Measurements from ENCODE around the gene GPR37L1.
"Not testable (repeated sequence)": the region's sequence is repeated elsewhere in the genome, so short reads cannot be mapped to it uniquely, and the experiment has no call there.

The GPR37L1 gene

GRCh38 chr1:202129453-202130296, 7.0 kb downstream of the GPR37L1 start:
- no peak for FAIRE-seq
- TF ChIP-seq POLR2A (IDR thresholded peaks at IDR 0.05; ENCODE audit: low read depth, low read length), result no peak
- no peak for TF ChIP-seq TAF1 (IDR thresholded peaks at IDR 0.05; ENCODE audit: borderline replicate concordance, low read depth, low read length)
- DNase-seq (ENCODE audit: insufficient read length), result no peak

DNA sequence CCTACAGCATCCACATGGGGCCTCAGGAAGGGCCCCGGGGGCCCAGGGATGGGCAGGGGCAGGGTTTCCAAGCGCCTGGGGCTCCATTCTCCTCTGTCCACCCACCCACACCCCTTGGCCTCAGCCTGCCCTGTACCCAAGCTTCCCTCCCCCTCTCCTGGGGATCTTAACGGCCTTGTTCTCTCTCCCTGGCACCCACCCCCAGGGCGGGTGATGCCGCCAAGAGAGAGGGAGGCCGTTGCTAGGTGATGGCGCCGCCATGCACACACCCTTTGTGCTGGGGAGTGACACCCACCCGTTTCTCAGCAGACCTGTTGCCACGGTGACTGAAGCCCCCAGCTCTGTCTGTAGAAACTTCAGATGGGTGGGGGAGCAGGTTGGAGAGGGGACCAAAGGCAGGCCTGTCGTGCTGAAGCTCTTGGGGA, 7.6 kb downstream of the GPR37L1 start:
- DNase-seq (ENCODE audit: insufficient read length), result no peak
- FAIRE-seq, result no peak
- TF ChIP-seq POLR2A (IDR thresholded peaks at IDR 0.05; ENCODE audit: low read depth, low read length), result no peak
- no peak for TF ChIP-seq TAF1 (IDR thresholded peaks at IDR 0.05; ENCODE audit: borderline replicate concordance, low read depth, low read length)
- TF ChIP-seq POLR2AphosphoS5 (IDR thresholded peaks at IDR 0.05; ENCODE audit: low read depth, low read length), result no peak

DNA sequence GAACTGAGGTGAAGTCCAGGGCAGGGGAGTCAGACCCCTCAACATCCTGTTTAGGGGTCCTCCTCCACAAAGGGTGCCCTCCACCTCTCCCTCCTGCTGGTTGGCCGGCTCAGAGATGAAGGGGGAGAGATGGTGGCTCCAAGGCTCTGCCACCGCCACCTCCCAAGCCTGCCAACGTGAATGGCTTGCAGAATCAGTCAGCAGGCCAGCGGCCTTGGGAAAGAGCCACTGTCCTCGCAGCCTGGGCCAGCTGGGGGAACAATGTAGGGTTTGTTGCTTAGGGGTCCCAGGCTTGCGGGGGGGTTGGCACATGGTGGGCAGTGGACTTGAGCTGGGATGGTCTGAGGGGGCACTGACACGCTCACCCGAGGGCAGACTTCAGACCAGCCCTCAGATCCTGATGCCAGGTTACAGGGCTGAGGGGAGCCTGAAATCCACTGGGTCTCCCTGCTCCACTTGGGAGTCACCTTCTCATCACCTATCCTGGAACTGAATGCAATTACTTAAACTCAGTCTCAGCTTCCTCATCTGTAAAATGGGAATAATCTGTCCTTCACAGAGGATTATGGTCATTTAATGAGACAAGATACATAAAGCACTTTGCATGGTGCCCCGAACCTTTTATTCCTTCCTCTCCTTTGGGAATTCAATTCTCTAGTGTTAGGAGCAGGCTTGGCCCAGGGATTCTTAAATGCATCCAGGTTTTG, 8.3 kb downstream of the GPR37L1 start:
- no peak for DNase-seq (ENCODE audit: insufficient read length)
- TF ChIP-seq TAF1 (IDR thresholded peaks at IDR 0.05; ENCODE audit: borderline replicate concordance, low read depth, low read length) (no peak), POLR2A (IDR thresholded peaks at IDR 0.05; ENCODE audit: low read depth, low read length) (no peak), POLR2AphosphoS5 (IDR thresholded peaks at IDR 0.05; ENCODE audit: low read depth, low read length) (no peak)
- FAIRE-seq, result no peak

- no peak; the same call in 1 of the 2 replicates for TF ChIP-seq POLR2A (IDR thresholded peaks at IDR 0.05; ENCODE audit: low read depth, low read length)
- TF ChIP-seq TAF1 (IDR thresholded peaks at IDR 0.05; ENCODE audit: borderline replicate concordance, low read depth, low read length), result no peak
- no peak; the same call in 1 of the 2 replicates for TF ChIP-seq POLR2AphosphoS5 (IDR thresholded peaks at IDR 0.05; ENCODE audit: low read depth, low read length)
- DNase-seq (ENCODE audit: insufficient read length) (no peak), FAIRE-seq (no peak)
Measured at GRCh38 chr1:202131956-202132821, 9.5 kb downstream of the GPR37L1 start.

GRCh38 chr1:202133001-202133400, 10.3 kb downstream of the GPR37L1 start:
- DNase-seq (ENCODE audit: insufficient read length) (no peak), FAIRE-seq (no peak)
- TF ChIP-seq POLR2A (IDR thresholded peaks at IDR 0.05; ENCODE audit: low read depth, low read length) (no peak), TAF1 (IDR thresholded peaks at IDR 0.05; ENCODE audit: borderline replicate concordance, low read depth, low read length) (no peak), POLR2AphosphoS5 (IDR thresholded peaks at IDR 0.05; ENCODE audit: low read depth, low read length) (no peak)

DNA sequence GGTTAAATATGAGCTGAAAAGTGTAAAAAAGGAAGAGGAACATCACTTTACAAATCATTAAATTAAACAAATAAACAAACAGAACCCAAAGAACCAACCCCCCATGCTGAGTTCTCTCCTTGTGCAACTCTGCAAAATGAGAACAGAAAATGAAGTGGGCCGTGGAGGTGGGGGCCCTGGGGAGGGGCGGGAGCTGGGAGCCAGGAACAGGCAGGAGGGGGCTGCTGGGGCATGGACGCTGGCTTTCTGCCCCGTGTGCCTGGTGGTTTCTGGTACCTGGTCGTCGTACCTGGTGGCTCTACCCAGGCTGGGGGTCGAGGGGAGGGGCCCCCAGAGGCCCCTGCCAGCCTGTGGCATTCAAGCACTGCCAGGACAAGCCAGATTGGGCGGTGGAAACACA, 10.8 kb downstream of the GPR37L1 start:
- FAIRE-seq (no peak), DNase-seq (ENCODE audit: insufficient read length) (no peak)
- TF ChIP-seq TAF1 (IDR thresholded peaks at IDR 0.05; ENCODE audit: borderline replicate concordance, low read depth, low read length), result no peak
- no peak for TF ChIP-seq POLR2A (IDR thresholded peaks at IDR 0.05; ENCODE audit: low read depth, low read length)
- TF ChIP-seq POLR2AphosphoS5 (IDR thresholded peaks at IDR 0.05; ENCODE audit: low read depth, low read length), result no peak

- DNase-seq (ENCODE audit: insufficient read length) (no peak), FAIRE-seq (no peak)
- no peak for TF ChIP-seq TAF1 (IDR thresholded peaks at IDR 0.05; ENCODE audit: borderline replicate concordance, low read depth, low read length)
- no peak for TF ChIP-seq POLR2A (IDR thresholded peaks at IDR 0.05; ENCODE audit: low read depth, low read length)
- TF ChIP-seq POLR2AphosphoS5 (IDR thresholded peaks at IDR 0.05; ENCODE audit: low read depth, low read length), result no peak
Measured at GRCh38 chr1:202133989-202134388, 11.3 kb downstream of the GPR37L1 start.

GRCh38 chr1:202134645-202135172, 12.0 kb downstream of the GPR37L1 start:
- FAIRE-seq (no peak), DNase-seq (ENCODE audit: insufficient read length) (no peak)
- TF ChIP-seq POLR2A (IDR thresholded peaks at IDR 0.05; ENCODE audit: low read depth, low read length), result no peak
- TF ChIP-seq TAF1 (IDR thresholded peaks at IDR 0.05; ENCODE audit: borderline replicate concordance, low read depth, low read length), result no peak
- no peak for TF ChIP-seq POLR2AphosphoS5 (IDR thresholded peaks at IDR 0.05; ENCODE audit: low read depth, low read length)

DNA sequence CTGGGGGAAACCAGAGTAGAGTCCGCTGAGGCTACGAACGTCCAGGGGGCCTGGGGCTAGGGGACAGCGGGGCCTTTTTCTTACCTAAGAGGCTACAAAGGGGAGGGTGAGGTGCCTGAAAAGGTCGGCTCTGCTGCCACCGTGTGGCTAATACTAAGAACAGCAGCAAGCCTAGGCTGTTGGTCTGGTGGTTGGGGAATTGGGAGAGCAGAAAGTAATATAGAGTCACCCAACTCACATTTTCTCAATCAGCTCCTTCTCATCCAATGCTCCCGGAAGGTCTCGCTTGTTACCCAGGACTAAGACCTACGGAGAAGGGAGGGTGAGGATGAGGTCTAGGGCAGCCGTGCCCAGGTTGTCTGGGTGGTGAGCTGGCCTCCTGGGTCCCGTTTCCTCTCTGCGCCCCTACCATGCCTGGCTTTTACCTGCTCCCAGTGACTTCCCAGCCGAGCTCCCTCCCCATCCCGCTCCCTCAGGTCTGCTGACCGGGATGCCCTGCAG, 12.6 kb downstream of the GPR37L1 start:
- peak; percentile 92 for DNase-seq (ENCODE audit: insufficient read length)
- TF ChIP-seq POLR2AphosphoS5 (IDR thresholded peaks at IDR 0.05; ENCODE audit: low read depth, low read length) (no peak), TAF1 (IDR thresholded peaks at IDR 0.05; ENCODE audit: borderline replicate concordance, low read depth, low read length) (no peak)
- peak; percentile 95 for FAIRE-seq

DNA sequence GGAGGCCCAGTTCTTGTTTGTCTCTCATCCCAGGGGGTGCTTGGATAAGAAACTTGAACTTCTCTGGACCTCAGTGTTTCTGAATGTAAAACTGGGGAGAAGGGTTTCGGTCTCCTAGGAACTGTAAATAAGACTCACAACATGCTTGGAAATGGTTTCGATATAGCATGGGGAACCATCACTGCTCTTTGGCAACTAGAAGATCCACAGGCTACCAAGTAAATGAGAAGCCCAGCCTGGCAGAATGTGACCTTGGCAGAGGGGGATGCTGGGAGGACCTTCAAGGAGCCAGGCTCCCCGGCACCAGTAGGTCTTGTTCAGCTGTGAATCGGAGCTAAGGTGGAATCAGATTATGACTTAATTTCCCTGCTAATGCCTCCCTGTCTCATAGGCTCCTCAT, 18.1 kb downstream of the GPR37L1 start:
- DNase-seq (ENCODE audit: insufficient read length) (no peak), FAIRE-seq (no peak)
- TF ChIP-seq POLR2AphosphoS5 (IDR thresholded peaks at IDR 0.05; ENCODE audit: low read depth, low read length), result no peak
- no peak for TF ChIP-seq TAF1 (IDR thresholded peaks at IDR 0.05; ENCODE audit: borderline replicate concordance, low read depth, low read length)
- no peak for TF ChIP-seq POLR2A (IDR thresholded peaks at IDR 0.05; ENCODE audit: low read depth, low read length)

DNA sequence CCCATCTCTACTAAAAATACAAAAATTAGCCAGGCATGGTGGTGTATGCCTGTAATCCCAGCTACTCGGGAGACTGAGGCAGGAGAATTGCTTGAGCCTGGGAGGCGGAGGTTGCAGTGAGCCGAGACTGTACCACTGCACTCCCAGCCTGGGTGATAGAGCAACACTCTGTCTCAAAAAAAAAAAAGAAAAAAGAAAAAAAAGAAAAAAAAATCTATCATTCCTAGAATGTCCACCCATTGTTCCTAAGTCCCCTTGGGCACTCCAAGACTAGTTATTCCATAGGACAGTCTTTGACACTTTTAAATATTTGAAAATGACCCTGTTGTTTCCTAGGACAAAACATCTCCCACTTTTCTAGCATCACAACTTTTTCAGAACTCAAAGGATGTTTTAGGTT, 18.8 kb downstream of the GPR37L1 start:
- DNase-seq (ENCODE audit: insufficient read length), result not testable (repeated sequence)

More for the DNA sequence above, 18.8 kb downstream of the GPR37L1 start:
- not testable (repeated sequence) for FAIRE-seq

Data from GM12892 (cell line).